IPS-18a (cell line): ENCODE results near the gene RBP3.

Experiments
- H3K27ac ChIP-seq: one replicate; pipeline ENCODE4 v1.5.1; 2013; ENCODE audit warnings: low read length
- H3K27me3 ChIP-seq: one replicate; pipeline ENCODE4 v1.6.1; 2013; ENCODE audit warnings: mild to moderate bottlenecking, low read length; ENCODE audit not compliant: control insufficient read depth, insufficient read depth
- H3K36me3 ChIP-seq: one replicate; pipeline ENCODE4 v1.6.1; 2013; ENCODE audit warnings: low read depth, low read length; ENCODE audit not compliant: control insufficient read depth
- H3K4me1 ChIP-seq: one replicate; pipeline ENCODE4 v1.6.1; 2013; ENCODE audit warnings: low read depth, low read length; ENCODE audit not compliant: control insufficient read depth
- H3K4me3 ChIP-seq: one replicate; pipeline ENCODE4 v1.5.1; 2013; ENCODE audit warnings: low read length
- H3K9ac ChIP-seq: one replicate; pipeline ENCODE4 v1.6.1; 2013; ENCODE audit warnings: mild to moderate bottlenecking, low read length, moderate library complexity
- H3K9me3 ChIP-seq: one replicate; pipeline ENCODE4 v1.6.1; 2013; ENCODE audit warnings: low read depth, low read length; ENCODE audit not compliant: control insufficient read depth

The RBP3 gene

DNA sequence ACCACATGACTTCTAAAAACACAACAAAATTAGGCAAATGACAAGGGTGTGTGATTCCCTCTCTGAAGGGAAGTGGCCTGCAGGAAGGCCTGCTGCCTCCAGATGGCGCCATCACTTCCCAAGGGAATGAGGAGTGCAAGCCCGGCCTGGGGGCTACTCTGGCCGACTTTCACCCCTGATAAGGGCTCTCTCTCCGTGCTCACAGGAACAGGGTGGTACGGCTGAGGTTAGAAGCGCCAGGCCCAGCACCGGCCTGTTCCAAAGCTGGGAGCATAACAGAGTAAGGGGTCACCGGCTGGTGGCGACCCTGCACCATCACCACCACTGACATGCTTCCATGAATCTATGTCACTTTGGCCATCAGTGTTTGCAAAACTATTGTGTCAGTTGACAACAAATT lies 13.1 kb downstream of the RBP3 start:
- no peak overlapping the region for H3K4me3 ChIP-seq
- no peak overlapping the region for H3K27ac ChIP-seq
- no peaks in the 10 kb centered on the region for H3K4me1 ChIP-seq
- H3K9me3 ChIP-seq, result no peaks in the 10 kb centered on the region
- no peak overlapping the region for H3K9ac ChIP-seq
- H3K27me3 ChIP-seq, result no peaks in the 10 kb centered on the region
- no peaks in the 10 kb centered on the region for H3K36me3 ChIP-seq

DNA sequence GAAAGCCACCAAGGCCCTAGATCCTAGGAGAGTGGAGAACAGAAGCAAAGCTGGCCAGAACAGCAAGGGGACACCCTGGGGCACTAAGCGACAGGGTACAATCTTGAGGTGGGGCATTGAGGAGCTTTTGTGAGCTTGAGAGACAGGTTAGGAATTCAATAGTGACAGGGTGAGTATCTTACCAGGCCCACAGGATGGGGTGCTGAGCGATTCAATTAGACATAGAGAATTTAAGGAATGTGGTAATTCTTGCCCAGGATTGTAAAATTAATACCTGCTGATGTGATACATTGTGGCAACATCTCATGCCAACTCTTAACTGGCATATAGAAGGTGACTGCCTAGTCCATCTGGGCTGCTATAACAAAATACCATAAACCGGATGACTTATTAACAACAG lies 14.0 kb downstream of the RBP3 start:
- no peak overlapping the region for H3K9ac ChIP-seq
- no peaks in the 10 kb centered on the region for H3K4me1 ChIP-seq
- H3K27ac ChIP-seq, result no peak overlapping the region
- H3K4me3 ChIP-seq, result no peak overlapping the region
- H3K36me3 ChIP-seq, result no peaks in the 10 kb centered on the region
- H3K27me3 ChIP-seq, result no peaks in the 10 kb centered on the region
- H3K9me3 ChIP-seq, result no peaks in the 10 kb centered on the region

DNA sequence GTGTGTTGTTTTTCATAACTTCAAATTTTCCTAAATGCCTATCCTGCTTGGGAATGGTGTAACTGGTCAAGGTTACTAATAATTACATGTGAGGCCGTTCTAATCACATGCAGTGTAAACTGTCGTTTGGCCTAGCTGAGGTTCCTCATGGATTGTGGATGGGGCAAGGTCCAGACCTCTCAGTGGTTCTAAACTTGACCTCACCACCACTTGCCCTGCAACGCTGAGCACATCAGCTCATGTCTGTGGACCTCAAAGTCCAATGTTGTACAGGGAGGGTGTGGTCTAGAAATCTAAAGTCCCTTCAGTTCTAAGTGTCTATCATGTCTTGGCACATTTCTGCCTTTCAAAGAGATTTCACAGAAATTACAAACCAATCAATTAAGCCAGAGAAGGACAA lies 15.6 kb downstream of the RBP3 start:
- no peaks in the 10 kb centered on the region for H3K9me3 ChIP-seq
- no peak overlapping the region for H3K4me3 ChIP-seq
- no peak overlapping the region for H3K27ac ChIP-seq
- no peaks in the 10 kb centered on the region for H3K4me1 ChIP-seq
- no peak overlapping the region for H3K9ac ChIP-seq
- H3K27me3 ChIP-seq, result no peaks in the 10 kb centered on the region
- H3K36me3 ChIP-seq, result no peaks in the 10 kb centered on the region

DNA sequence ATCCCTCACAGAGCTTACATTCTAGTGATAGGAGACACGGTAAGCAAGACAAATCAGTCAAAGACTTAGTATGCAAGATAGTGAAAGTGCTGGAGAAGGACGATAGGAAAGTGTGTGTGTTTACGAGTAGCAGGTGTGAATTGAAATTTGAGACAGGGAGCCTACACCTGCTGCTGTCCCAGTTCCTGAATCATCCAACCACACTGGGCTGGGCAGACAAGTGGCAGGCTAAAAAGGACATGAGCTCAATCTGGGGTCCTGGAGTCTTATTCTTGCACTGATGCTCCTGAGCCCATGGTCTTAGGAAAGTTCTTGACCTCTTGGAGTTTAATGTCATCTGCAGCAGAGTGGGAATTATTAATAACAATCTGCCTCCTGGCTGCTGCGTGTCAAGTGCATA lies 16.2 kb downstream of the RBP3 start:
- Histone ChIP-seq H3K27ac (no peak overlapping the region), H3K9me3 (no peaks in the 10 kb centered on the region), H3K27me3 (no peaks in the 10 kb centered on the region), H3K4me1 (no peaks in the 10 kb centered on the region), H3K9ac (no peak overlapping the region), H3K36me3 (no peaks in the 10 kb centered on the region), H3K4me3 (no peak overlapping the region)

DNA sequence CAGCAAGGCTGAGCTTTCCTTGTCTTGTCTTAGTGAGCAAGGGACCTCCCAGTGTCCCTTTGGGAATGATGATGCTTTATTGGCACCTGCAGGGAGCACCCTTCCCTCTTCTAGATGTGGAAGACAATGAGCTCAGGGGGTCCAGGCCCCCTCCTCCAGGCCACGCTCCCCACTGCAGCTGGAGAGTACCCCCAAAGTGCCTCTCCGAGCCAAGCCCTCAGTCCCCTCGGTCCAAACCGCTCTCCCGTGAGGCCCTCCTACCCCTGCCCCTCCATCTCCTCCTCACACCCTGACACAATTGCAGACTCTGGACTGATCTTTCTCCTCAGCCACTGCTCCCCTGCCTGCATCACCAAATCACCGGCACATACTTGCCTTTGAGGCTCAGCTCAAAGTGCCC lies 16.7 kb downstream of the RBP3 start:
- Histone ChIP-seq H3K27ac (no peak overlapping the region), H3K36me3 (no peaks in the 10 kb centered on the region), H3K4me3 (no peak overlapping the region), H3K9me3 (no peaks in the 10 kb centered on the region), H3K9ac (no peak overlapping the region), H3K27me3 (no peaks in the 10 kb centered on the region), H3K4me1 (no peaks in the 10 kb centered on the region)

DNA sequence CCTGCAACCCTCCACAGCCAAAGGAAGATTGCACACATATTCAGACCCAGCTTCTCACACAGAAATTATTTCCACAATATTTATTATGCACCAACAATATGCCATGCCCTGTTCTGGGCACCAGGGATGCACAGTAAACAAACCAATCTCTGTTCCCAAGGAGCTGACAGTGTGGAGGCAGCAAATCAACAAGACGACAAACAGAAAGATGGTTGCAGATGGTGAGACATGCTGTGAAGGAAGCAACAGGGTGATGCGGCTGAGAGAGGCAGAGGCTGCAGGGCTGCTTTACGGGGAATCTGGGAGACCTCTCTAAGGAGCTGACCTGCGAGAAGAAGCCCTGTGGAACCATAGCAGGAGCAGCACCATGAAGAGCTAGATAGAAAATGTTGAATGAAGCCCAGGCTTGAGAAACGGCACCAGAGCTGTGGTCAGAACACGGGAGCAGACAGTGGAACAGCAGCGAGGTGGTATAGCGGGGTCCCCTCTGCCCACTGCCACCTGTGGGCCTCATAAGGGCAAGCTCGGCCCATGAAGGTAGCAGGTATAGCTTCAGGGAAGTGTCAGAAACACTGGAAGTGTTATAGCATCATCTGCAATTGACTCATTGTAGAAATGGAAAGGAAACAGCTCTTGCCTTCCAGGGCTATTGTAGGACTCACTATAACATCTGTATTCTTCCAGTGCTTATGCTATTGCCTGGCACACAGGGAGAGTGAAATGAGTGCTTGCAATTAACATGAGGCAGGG lies 17.4 kb downstream of the RBP3 start:
- no peaks in the 10 kb centered on the region for H3K27me3 ChIP-seq
- H3K36me3 ChIP-seq, result no peaks in the 10 kb centered on the region
- H3K9me3 ChIP-seq, result no peaks in the 10 kb centered on the region
- H3K9ac ChIP-seq, result no peak overlapping the region
- H3K4me1 ChIP-seq, result no peaks in the 10 kb centered on the region
- H3K4me3 ChIP-seq, result no peak overlapping the region
- H3K27ac ChIP-seq, result no peak overlapping the region

DNA sequence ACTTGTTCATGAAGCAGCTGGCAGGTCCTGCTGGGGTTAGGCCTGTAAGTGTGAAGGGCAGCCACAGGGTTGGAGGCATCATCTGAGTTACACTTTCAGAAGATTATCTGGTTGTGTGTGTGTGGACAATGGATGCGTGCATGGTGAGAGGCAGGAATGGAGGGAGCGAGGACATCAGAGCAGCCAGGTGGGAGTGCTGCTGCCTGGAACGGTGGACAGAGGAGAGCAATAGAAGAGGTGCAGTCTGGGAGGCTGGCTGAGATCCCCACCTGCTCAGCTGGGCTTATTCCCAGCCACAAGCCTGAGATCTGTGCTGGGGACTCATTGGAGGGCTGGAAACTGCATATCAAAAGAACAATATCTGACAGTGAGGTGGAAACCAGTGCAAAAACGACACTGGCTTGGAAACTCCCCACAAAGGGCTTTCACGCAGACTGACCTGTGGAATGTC lies 18.0 kb downstream of the RBP3 start:
- Histone ChIP-seq H3K36me3 (no peaks in the 10 kb centered on the region), H3K27me3 (no peaks in the 10 kb centered on the region), H3K4me1 (no peaks in the 10 kb centered on the region), H3K27ac (no peak overlapping the region), H3K4me3 (no peak overlapping the region), H3K9ac (no peak overlapping the region), H3K9me3 (no peaks in the 10 kb centered on the region)

DNA sequence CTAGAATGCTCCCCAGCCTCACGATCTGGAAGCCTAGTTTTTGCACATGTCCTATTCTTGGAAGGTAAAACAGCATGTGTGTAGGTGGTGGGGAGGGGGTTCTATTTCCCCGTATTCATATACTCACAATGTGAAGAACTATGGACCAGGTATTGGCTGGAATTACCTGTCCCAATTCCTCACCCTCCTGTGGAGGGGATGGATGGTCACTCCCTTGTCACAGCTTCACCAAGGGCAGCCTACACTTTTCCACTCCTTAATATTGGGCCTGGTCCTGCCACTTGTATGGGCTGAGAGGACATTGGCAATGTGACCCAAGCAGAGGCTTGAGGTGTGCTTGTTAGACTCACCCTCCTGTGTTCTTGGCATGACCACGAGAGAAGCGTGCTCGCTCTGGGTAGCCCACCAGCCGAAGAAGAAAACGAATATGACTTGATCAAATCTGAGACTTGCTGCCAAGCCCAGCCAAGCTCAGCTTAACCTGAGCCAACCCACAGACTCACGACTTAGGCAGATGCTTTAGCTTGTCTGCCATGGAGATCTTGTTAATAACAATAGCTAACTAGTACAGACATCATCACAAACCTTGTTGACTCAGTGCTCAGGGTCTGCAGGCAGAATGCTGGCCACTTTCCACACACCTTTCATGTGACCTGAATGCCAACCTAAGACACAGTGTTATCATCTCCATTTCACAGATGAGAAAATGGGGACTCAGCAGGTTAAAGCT lies 18.7 kb downstream of the RBP3 start:
- H3K4me3 ChIP-seq, result no peak overlapping the region
- H3K9ac ChIP-seq, result no peak overlapping the region
- H3K4me1 ChIP-seq, result no peaks in the 10 kb centered on the region
- no peaks in the 10 kb centered on the region for H3K9me3 ChIP-seq
- no peaks in the 10 kb centered on the region for H3K36me3 ChIP-seq
- H3K27me3 ChIP-seq, result no peaks in the 10 kb centered on the region
- no peak overlapping the region for H3K27ac ChIP-seq

DNA sequence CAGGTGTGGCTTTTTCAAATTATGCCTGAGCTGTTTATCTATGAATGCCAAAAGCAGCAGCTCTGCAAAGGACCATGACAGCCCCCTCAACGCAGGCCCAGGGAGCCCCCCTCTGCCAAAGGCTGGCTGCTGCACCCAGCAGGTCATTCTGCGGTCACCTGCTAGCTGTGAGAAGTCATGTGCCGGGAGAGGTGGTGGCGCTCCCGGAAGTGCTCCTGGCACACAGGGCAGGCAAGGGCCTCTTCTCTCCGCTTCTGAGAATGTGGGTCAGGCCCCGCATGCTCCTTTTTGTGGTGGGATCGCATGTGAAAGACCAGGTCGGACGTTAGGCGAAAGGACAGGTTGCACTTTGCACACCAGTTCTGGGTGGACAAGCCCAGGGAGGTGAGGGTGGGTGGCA lies 19.5 kb downstream of the RBP3 start:
- Histone ChIP-seq H3K27ac (no peak overlapping the region), H3K9me3 (no peaks in the 10 kb centered on the region), H3K36me3 (no peaks in the 10 kb centered on the region), H3K27me3 (no peaks in the 10 kb centered on the region), H3K9ac (no peak overlapping the region), H3K4me3 (no peak overlapping the region), H3K4me1 (peaks cover 3% of the 10 kb centered on the region)

DNA sequence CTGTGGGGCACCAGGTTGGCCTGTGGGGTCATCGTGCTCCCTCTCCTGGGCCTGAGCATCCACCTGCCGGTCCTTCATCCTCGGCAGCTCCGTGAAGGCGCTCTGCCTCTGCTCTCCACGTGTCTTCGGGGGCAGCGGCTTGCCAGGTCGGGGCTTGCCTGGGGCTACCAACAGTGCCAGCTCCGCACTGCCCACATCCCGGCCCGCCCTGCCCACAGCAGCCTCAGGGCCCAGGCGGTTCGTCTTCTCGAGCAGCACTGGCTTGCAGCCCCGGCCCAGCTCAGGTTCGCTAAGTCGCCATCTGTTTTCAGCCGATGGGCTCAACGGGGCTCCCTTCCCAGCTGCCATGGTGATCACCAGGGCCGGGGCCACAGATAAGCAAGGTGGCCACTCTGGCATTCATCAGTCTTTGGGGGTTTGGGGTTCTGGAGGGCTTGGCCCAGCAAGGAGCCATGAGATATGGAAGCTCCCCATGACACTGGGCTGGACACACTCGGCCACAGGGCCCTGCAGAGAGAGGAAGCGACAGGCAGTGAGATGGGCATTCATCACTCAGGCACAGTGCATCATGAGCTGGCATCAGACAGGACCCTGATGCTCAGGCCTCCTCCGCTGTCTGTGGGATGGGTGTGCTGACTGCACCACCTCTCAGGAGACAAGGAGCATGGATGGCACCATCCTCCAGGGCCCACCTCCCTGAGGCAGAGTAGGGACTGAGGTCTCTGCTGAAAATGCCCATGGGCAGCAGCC lies 20.4 kb downstream of the RBP3 start:
- Histone ChIP-seq H3K4me3 (no peak overlapping the region), H3K9me3 (no peaks in the 10 kb centered on the region), H3K27ac (no peak overlapping the region), H3K9ac (no peak overlapping the region), H3K27me3 (no peaks in the 10 kb centered on the region), H3K4me1 (peaks cover 4% of the 10 kb centered on the region), H3K36me3 (no peaks in the 10 kb centered on the region)

DNA sequence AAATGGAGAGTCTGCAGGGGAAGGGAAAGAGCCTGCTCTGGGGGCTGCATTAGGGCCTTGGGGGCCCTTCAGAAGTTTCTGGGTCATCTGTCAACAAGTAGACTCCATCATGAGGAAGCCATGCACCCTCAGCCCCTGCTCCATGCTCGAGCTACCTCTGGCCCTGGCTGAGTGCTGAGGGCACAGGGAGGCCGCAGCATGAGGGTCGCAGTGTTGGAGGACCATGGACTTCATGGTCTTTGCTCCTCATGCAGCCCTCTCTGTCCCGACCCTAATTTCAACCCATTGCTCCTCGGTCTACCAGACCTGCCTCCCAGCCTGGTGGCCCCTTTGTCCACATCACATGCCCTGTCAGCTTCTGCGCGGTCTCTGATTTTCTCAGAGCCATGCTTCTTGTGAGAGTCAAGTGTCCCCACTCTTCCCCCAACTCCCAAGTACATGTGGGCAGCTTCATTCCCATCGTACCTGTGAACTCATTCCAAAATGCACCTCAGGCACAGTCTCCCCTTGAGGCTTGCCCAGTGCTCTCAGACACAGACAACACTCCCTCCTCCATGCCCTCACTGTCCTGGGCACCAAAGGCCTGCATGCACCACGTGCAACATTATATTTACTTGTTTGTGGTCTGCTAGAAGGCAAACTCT lies 21.2 kb downstream of the RBP3 start:
- Histone ChIP-seq H3K27ac (no peak overlapping the region), H3K4me3 (no peak overlapping the region), H3K4me1 (peaks cover 4% of the 10 kb centered on the region), H3K27me3 (no peaks in the 10 kb centered on the region), H3K36me3 (no peaks in the 10 kb centered on the region), H3K9me3 (no peaks in the 10 kb centered on the region), H3K9ac (no peak overlapping the region)
